ENCODE results near the gene OR10H3.

DNA sequence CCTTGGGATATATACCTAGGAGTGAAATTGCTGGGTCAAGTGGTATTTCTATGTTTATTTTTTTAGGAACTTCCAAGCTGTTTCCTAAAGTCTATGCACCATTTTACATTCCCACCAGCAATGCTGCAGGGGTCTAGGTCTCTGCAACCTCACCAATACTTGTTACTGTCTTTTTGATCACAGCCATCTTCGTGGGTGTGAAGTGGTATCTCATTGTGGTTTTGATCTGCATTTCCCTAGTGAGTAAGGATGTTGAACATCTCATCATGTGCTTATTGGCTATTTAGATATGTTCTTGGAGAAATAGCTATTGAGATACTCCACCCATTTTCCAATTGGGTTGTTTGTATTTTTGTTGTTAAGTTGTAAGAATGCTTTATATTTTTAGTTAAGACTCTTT is 7.2 kb upstream of the OR10H3 start:
- TF ChIP-seq, protein P1, sequence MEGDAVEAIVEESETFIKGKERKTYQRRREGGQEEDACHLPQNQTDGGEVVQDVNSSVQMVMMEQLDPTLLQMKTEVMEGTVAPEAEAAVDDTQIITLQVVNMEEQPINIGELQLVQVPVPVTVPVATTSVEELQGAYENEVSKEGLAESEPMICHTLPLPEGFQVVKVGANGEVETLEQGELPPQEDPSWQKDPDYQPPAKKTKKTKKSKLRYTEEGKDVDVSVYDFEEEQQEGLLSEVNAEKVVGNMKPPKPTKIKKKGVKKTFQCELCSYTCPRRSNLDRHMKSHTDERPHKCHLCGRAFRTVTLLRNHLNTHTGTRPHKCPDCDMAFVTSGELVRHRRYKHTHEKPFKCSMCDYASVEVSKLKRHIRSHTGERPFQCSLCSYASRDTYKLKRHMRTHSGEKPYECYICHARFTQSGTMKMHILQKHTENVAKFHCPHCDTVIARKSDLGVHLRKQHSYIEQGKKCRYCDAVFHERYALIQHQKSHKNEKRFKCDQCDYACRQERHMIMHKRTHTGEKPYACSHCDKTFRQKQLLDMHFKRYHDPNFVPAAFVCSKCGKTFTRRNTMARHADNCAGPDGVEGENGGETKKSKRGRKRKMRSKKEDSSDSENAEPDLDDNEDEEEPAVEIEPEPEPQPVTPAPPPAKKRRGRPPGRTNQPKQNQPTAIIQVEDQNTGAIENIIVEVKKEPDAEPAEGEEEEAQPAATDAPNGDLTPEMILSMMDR (IDR thresholded peaks at IDR 0.05) = no peak
- TF ChIP-seq POLR2A (IDR thresholded peaks at IDR 0.05) = no peak

Data from adrenal gland (tissue), 5 donors.